ENCODE data around the gene FNTB.
"Not testable (repeated sequence)": the region's sequence is repeated elsewhere in the genome, so short reads cannot be mapped to it uniquely, and the experiment has no call there.

FNTB gene

DNA sequence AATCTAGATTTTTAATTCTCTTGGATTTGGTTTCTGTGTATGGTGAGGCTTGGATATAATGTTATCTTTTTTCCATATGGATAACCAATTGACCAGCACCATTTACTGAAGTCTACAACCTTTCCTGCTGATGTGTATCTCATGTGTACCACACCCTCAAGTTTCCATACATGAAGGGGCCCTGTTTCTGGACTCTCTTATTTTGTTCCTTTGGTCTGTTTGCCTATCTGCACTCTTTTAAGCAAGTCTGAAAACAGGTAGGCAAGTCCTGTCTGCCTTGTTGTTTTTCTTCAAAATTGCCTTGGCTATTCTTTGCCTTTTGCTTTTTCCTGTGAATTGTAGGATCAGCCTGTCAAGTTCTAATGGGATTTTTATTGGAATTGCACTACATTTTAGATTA, 71.0 kb downstream of the FNTB start:
- no peak for DNase-seq

DNA sequence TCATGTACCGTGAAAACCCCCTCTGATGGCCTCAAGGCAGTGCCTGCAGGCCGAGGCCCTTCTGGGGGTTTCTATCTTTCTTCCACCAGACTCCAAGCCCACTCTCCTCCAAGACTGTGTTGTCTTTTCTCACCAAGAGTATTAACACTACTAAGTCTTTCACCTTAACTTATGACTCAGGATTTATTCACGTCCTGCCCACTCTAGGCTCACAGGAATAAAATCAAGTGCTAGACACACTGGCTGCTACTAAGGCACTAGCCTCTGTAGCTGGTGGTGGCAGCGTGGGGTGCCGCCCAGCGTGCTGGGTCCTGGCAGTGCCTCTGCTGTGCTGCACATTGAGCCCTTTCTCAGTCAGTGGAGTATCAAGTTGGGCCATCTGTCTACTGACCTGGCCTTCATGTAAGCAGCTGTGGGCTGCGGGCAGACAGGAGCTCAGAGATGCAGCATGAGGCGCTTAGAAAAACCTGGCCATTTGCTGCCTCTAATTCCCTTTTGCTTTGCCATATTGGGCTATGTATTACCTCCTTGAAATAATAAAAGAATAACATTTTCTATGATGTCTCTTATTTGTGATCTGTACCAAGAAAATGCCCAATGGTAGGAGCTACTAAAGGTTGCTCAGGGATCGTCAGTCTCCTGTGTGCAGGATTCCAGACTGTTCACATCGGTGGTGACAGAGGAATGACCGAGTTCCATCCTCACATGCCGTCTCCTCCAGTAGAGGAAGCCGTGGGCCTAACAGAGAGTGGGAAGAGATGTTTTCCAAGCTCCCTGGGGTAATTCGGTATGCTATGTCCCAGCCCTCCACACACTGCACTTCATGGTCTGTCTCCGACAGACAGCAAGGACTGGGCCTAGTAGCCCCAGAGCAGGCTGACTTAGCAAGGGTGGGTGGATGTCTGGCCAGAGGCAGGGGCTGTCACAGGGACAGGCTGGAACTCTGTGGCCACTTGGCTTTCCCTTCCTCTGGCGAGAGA, 75.7 kb downstream of the FNTB start:
- DNase-seq = no peak

- DNase-seq = no peak
These were observed 79.0 kb downstream of the FNTB start for GRCh38 chr14:65065719-65066118.

DNA sequence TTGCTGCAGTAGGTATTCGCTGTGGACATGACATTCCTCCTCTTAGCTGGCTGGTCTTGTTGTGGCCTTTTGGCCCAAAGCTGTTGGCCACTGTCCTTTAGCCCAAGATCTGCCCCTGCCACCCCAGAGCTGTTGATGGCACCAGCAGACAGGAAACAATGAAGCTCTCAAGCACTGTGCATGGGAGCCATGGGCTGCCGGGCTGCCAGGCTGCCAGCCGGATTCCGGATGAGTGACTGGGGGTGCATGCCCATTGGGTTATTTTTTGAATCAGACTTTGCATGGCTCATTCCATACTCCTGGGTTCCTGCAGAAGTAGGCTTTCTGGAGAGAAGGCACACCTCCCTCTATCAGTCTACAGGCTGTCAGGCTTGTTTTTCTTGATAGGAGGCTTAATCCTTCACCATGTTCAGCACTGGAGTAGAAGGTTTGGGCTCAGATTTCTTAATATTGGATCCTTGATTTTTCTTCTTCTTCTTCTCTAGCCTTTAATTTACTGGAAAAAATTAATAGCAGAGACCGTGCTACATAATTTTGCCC, 83.2 kb downstream of the FNTB start:
- no peak for DNase-seq

- DNase-seq = no peak
These were observed 83.8 kb downstream of the FNTB start for GRCh38 chr14:65070471-65070976.

- no peak for DNase-seq
These were observed 84.8 kb downstream of the FNTB start for GRCh38 chr14:65071544-65071943.

DNA sequence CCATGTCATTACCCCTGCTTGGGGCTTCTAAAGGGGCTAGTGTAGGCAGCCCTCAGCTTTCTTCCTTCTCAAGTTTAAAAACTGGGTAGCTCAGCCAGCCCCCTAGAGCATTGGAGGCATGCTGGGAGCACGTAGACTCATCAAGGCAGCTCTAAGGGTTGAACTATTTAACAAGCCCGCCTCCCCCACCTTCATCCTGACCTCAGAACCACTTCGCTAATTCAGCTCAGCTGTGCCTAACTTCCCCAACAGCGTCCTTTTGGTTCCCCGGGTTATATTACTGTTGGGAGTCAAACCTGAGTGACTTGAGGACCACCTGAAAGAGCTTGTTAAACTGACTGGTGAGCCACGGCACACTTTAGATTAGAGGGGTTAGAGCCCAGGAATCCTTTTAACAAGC, 85.6 kb downstream of the FNTB start:
- peak; percentile 37 for DNase-seq

- DNase-seq = no peak
These were observed 86.2 kb downstream of the FNTB start for GRCh38 chr14:65072937-65073336.

DNA sequence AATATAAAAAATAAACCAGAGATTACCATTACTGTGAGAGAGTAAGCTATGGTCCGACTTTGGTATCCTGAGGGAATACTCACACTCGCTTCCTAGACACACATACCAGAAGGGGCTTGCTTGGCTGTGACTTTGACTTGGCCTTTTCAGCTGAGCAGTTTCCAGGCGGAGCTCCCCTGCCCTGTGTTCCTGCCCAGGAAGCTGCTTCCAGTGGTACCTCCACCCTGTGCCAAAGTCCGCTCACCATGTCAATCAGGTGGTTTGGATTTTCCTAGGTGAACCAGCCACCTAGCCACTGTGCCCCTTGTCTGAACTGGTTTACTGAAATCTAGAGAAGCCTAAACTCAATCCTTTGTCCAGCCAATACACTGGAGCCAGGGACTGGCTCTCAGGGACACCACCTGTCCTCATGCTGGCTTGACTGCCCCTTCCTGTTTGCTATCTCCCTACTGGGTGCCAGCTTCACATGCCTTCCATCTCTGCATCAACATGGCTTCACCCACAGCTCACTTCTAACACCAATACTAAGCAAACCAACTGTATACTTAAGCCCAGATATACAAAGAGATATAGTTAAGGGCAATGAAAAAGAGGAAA, 87.0 kb downstream of the FNTB start:
- DNase-seq = no peak

DNA sequence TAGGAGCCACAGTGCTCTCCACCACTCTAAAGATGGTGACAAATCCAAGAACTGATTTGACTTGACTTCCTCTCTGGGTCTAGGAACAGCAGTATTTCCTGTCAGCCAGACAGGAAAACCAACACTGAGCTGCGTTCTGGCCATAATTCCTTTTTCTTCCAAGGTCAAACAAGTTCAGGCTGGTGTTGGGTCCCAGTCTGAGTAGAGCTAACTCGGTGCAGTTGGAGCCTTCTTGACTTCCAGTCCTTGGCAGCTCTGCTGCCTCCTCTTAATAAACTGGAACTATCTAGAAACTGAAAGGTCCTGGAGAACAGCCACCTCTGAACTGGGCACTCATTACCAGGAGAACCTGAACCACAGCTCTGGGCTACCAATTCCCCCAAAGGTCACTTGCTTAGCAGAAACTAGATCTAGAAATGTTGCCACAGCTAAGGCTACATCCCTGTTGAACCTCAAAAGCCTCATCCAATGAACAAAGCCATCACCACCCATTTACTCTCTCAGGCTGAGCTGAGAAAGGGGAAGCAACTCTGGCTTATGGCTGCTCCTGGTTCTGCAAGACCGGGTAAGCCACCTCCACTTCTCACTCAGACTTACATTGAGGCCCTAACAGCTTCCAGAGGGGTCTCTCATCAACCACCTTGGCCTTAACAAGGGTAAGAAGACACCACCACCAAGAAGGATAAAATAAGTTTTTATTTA, 87.9 kb downstream of the FNTB start:
- DNase-seq = no peak

DNA sequence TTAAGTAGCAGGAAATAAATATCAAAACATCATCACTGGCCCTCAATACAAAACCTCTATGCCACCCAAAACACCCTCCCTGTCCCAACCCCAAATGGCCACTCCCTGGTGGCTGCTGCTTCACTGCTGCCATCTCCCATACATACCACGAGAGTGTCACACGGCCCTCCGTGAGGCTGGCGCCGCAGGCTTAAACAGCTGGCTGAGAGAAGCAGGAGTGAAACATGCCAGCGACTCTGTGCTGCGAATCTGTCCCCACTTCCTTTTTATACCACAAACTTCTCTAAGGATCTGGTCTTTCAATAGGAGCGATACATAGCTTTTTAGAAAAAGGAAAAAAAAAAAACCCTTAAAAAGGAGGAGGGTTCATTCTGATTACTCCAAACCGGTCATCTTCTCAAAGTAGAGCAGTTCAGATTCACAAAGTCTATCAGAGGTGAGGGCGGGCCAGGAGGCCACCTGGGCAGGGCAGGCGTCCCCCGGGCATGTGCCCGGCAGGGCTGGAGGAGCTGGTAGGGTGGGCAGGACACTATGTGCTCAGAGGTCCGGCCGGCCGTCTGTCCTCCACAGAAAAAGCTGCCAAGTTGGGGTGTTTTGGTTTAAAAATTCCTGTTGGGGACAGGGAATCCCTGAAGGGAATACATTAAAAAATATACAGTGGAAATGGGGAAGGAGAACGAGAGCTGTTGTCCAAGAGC, 89.1 kb downstream of the FNTB start:
- DNase-seq = no peak

GRCh38 chr14:65077318-65077717, 90.6 kb downstream of the FNTB start:
- no peak for DNase-seq

GRCh38 chr14:65079201-65079600, 92.5 kb downstream of the FNTB start:
- DNase-seq = no peak

DNA sequence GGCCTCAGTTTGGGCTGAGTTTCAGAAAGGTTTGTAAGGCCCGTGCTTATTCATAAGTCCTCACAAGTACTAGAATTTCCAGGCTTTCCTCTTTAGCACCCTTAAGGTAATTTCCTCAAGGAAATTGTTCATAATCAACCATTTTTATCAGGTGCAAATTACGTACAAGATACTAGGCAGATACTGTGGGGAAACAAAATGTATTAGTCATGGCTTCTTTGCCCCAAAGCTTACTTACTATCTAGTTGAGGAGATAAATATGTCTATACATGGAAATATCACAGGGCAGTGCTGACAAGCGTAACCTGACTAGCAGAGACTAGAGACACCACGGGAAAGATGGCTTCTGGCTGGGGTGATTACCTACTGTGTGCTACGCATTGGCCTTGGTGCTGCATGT, 93.1 kb downstream of the FNTB start:
- DNase-seq = no peak

DNA sequence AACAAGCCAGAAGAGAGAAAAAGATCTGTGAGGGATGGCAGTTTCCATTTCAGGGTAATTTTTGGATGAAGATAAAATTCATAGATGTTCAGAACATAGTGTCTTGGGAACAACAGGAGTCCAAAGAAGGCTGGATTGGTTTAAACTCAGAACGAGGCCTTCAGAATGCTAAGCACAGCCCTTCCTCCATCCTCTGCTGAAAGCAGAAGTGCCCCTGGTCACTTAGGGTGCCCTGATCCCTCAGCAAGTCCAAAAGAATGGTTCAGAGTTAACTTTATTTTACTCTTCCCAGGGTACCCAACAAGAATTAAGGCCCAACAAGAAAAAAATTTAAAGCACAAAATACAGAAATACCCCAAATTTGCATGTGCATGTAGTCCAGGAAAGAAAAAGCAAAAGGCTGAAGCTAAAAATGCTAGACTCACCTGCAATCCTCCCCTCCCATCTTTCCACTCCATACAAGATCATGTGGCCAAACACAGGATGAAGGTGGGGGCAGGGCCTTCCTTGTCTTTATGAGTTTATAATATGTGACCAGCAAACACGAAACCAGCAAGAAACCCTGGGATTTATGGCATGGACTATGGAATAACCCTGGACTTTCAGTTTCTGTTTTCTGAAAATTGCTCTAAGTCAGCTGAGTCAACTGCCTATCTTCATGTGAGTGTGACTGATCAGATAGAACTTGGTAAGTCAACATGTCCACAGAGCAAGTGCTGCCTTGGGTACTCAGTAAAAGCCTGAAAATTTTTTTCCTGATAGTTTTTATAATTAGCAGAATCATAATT, 94.5 kb downstream of the FNTB start:
- DNase-seq = no peak

- no peak for DNase-seq
These were observed 96.2 kb downstream of the FNTB start for GRCh38 chr14:65082930-65083329.

- DNase-seq = no peak
These were observed 98.1 kb downstream of the FNTB start for GRCh38 chr14:65084554-65085505.

GRCh38 chr14:65086686-65087085, 100.0 kb downstream of the FNTB start:
- DNase-seq = not testable (repeated sequence)

DNA sequence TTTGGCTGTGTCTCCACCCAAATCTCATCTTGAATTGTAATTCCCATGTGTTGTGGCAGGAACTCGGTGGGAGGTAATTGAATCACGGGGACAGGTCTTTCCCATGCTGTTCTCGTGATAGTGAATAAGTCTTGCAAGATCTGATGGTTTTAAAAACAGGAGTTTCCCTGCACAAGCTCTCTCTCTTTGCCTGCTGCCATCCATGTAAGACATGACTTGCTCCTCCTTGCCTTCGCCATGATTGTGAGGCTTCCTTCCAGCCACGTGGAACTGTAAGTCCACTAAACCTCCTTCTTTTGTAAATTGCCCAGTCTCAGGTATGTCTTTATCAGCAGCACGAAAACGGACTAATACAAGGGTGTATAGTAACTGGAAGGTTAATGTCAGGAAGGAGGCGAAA, 101.1 kb downstream of the FNTB start:
- not testable (repeated sequence) for DNase-seq

GRCh38 chr14:65092349-65092748, 105.7 kb downstream of the FNTB start:
- DNase-seq = no peak

Measured in fibroblast of skin of right biceps (primary cell).